Neural progenitor cell (in vitro differentiated cells): ENCODE data around the gene AFF2. TPM values are rescaled to one million over a fixed set of nuclear protein-coding genes. Genes with fewer than 3 reads are reported as not detected.

Source experiments
- DNase-seq: peaks from one replicate; pipeline ENCODE4 v3.0.0-alpha.2; 2016; ENCODE audit warnings: low spot score
- H2AFZ ChIP-seq: fragments of 200-600 bp; sonication (generic); replicated peaks from 2 replicates; pipeline ENCODE4 v1.6.1; 2016; ENCODE audit warnings: antibody characterized with exemption
- H3F3A ChIP-seq: fragments of 200-600 bp; sonication (generic); 2 replicates; pipeline ENCODE4 v1.6.1; 2016; ENCODE audit warnings: antibody characterized with exemption, low read depth
- H3K27ac ChIP-seq: fragments of 200-600 bp; sonication (generic); 2 replicates; pipeline ENCODE4 v1.5.1; 2016; ENCODE audit warnings: mild to moderate bottlenecking
- H3K27me3 ChIP-seq: fragments of 200-600 bp; sonication (generic); 2 replicates; pipeline ENCODE4 v1.6.1; 2016; ENCODE audit warnings: mild to moderate bottlenecking, moderate library complexity
- H3K36me3 ChIP-seq: fragments of 200-600 bp; sonication (generic); 2 replicates; pipeline ENCODE4 v1.5.1; 2016
- H3K4me1 ChIP-seq: fragments of 200-600 bp; sonication (generic); 2 replicates; pipeline ENCODE4 v1.6.1; 2016; ENCODE audit warnings: mixed run types
- H3K4me2 ChIP-seq: fragments of 200-600 bp; sonication (generic); 2 replicates; pipeline ENCODE4 v1.6.1; 2016
- H3K4me3 ChIP-seq: fragments of 200-600 bp; sonication (generic); 2 replicates; pipeline ENCODE4 v1.5.1; 2016
- H3K79me2 ChIP-seq: fragments of 200-600 bp; sonication (generic); 2 replicates; pipeline ENCODE4 v1.6.1; 2016; ENCODE audit warnings: low read depth
- H3K9ac ChIP-seq: fragments of 200-600 bp; sonication (generic); 2 replicates; pipeline ENCODE4 v1.6.1; 2016
- H3K9me3 ChIP-seq: fragments of 200-600 bp; sonication (generic); 2 replicates; pipeline ENCODE4 v1.5.1; 2016; ENCODE audit warnings: low read depth
- H4K20me1 ChIP-seq: fragments of 200-600 bp; sonication (generic); 2 replicates; pipeline ENCODE4 v1.6.1; 2016; ENCODE audit warnings: low read depth
- H3K27ac Mint-ChIP-seq: 3 replicates; pipeline ENCODE4 v1.8.0; 2021; ENCODE audit warnings: mixed read lengths
- H3K27me3 Mint-ChIP-seq: 2 replicates; pipeline ENCODE4 v1.8.0; 2022; ENCODE audit warnings: low read depth, mild to moderate bottlenecking, inconsistent platforms, moderate library complexity, mixed read lengths; ENCODE audit not compliant: insufficient read depth
- H3K36me3 Mint-ChIP-seq: 3 replicates; pipeline ENCODE4 v1.8.0; 2021; ENCODE audit warnings: mixed read lengths
- H3K4me1 Mint-ChIP-seq: 3 replicates; pipeline ENCODE4 v1.8.0; 2021; ENCODE audit warnings: mixed read lengths
- H3K4me3 Mint-ChIP-seq: 3 replicates; pipeline ENCODE4 v1.8.0; 2021; ENCODE audit warnings: mild to moderate bottlenecking, moderate library complexity, mixed read lengths
- H3K9me3 Mint-ChIP-seq: 3 replicates; pipeline ENCODE4 v1.8.0; 2020; ENCODE audit warnings: mixed read lengths
- CTCF ChIP-seq: fragments of 200-600 bp; sonication (generic); IDR thresholded peaks from 2 replicates; pipeline ENCODE4 v1.5.1; 2017; ENCODE audit warnings: antibody characterized with exemption, mild to moderate bottlenecking
- EZH2 ChIP-seq: fragments of 200-600 bp; sonication (generic); IDR thresholded peaks from 2 replicates; pipeline ENCODE4 v1.6.1; 2017; ENCODE audit warnings: antibody characterized with exemption, mild to moderate bottlenecking, moderate library complexity
- EZH2phosphoT487 ChIP-seq: fragments of 200-600 bp; sonication (generic); IDR thresholded peaks from 2 replicates; pipeline ENCODE4 v1.6.1; 2017; ENCODE audit warnings: antibody characterized with exemption
- total RNA-seq: library from RNA; depleted of rRNA; stranded (reverse); fragments of >200 nt; gene quantifications from 2 replicates; pipeline ENCODE4 v1.2.3, GENCODE V29; 2015; ENCODE audit warnings: low replicate concordance

The AFF2 gene
- total RNA-seq, 1 donor from 2014 or later = 13.5 TPM

- peaks cover 2% of the 10 kb centered on the region for H3K9me3 Mint-ChIP-seq
- TF ChIP-seq EZH2 = no peak
- no peak for TF ChIP-seq CTCF
- no peak for TF ChIP-seq EZH2phosphoT487
- Histone ChIP-seq H3K36me3 (no peaks in the 10 kb centered on the region), H2AFZ (no peak overlapping the region), H3K9ac (no peak overlapping the region), H3K27me3 (no peaks in the 10 kb centered on the region), H3K9me3 (no peaks in the 10 kb centered on the region), H3K4me1 (peaks cover 33% of the 10 kb centered on the region), H4K20me1 (no peaks in the 10 kb centered on the region), H3F3A (peaks cover 10% of the 10 kb centered on the region), H3K79me2 (no peaks in the 10 kb centered on the region), H3K4me3 (no peak overlapping the region), H3K27ac (no peak overlapping the region), H3K4me2 (no peak overlapping the region)
- peaks cover 15% of the 10 kb centered on the region for H3K4me1 Mint-ChIP-seq
- H3K27ac Mint-ChIP-seq = no peak overlapping the region
- DNase-seq = no peak
- H3K4me3 Mint-ChIP-seq = no peak overlapping the region
- H3K27me3 Mint-ChIP-seq = peaks cover 6% of the 10 kb centered on the region
- H3K36me3 Mint-ChIP-seq = no peaks in the 10 kb centered on the region
These were observed 310.8 kb downstream of the AFF2 start for GRCh38 chrX:148811236-148811635.

GRCh38 chrX:148813422-148813821 is 313.0 kb downstream of the AFF2 start:
- Histone ChIP-seq H4K20me1 (no peaks in the 10 kb centered on the region), H3K4me2 (no peak overlapping the region), H3K9me3 (peaks cover 6% of the 10 kb centered on the region), H2AFZ (no peak overlapping the region), H3K9ac (no peak overlapping the region), H3K4me1 (peaks cover 17% of the 10 kb centered on the region), H3K27me3 (no peaks in the 10 kb centered on the region), H3K79me2 (no peaks in the 10 kb centered on the region), H3K4me3 (no peak overlapping the region), H3F3A (no peaks in the 10 kb centered on the region), H3K27ac (no peak overlapping the region), H3K36me3 (peaks cover 3% of the 10 kb centered on the region)
- Mint-ChIP-seq H3K36me3 (peaks cover under 1% of the 10 kb centered on the region), H3K4me3 (no peak overlapping the region), H3K4me1 (peaks cover 6% of the 10 kb centered on the region), H3K9me3 (peaks cover 3% of the 10 kb centered on the region), H3K27me3 (peaks cover 4% of the 10 kb centered on the region), H3K27ac (no peak overlapping the region)
- no peak for DNase-seq
- TF ChIP-seq CTCF (no peak), EZH2phosphoT487 (no peak), EZH2 (no peak)

- Histone ChIP-seq H3K9me3 (peaks cover 7% of the 10 kb centered on the region), H3K4me3 (no peak overlapping the region), H3F3A (no peaks in the 10 kb centered on the region), H3K36me3 (peaks cover 3% of the 10 kb centered on the region), H3K4me2 (no peak overlapping the region), H3K27ac (no peak overlapping the region), H3K9ac (no peak overlapping the region), H3K79me2 (no peaks in the 10 kb centered on the region), H4K20me1 (no peaks in the 10 kb centered on the region), H3K4me1 (peaks cover 13% of the 10 kb centered on the region), H2AFZ (no peak overlapping the region), H3K27me3 (no peaks in the 10 kb centered on the region)
- peaks cover 2% of the 10 kb centered on the region for H3K4me1 Mint-ChIP-seq
- H3K36me3 Mint-ChIP-seq = peaks cover 1% of the 10 kb centered on the region
- no peak for DNase-seq
- TF ChIP-seq CTCF (no peak), EZH2phosphoT487 (no peak), EZH2 (no peak)
- H3K4me3 Mint-ChIP-seq = no peak overlapping the region
- peaks cover 4% of the 10 kb centered on the region for H3K27me3 Mint-ChIP-seq
- H3K9me3 Mint-ChIP-seq = peaks cover 3% of the 10 kb centered on the region
- no peak overlapping the region for H3K27ac Mint-ChIP-seq
These were observed 313.6 kb downstream of the AFF2 start for GRCh38 chrX:148813967-148814366.
